GM12878 (cell line): ENCODE results near the gene PLXNA2. TPM values are rescaled to one million over a fixed set of nuclear protein-coding genes. Genes with fewer than 3 reads are reported as not detected.

Experiments
- ATAC-seq: fragments of 200-7000 bp; cut with Tn5 transposase; 3 replicates; pipeline ENCODE4 v1.9.1; 2020; ENCODE audit warnings: mild to moderate bottlenecking, moderate library complexity
- BruUV-seq: library from RNA; stranded (reverse); fragments of 400-500 nt; replicated peaks from 2 replicates; lab custom pipeline; 2021; lab: Mats Ljungman, UMichigan
- CTCF ChIA-PET: fragments of 300-600 bp; sonication (Branson Sonifier 250); formaldehyde crosslinking; extraction: SDS; loops from one replicate; lab custom pipeline; 2021; ENCODE audit warnings: inconsistent platforms; lab: Yijun Ruan, JAX
- POLR2A ChIA-PET: fragments of 350-600 bp; formaldehyde crosslinking; extraction: SDS; loops from one replicate; lab custom pipeline; 2021; ENCODE audit warnings: inconsistent platforms; lab: Charles Lee
- RAD21 ChIA-PET: fragments of 300-600 bp; sonication (Branson Sonifier 250); formaldehyde crosslinking; loops from one replicate; lab custom pipeline; 2023; ENCODE audit warnings: antibody characterized with exemption; ENCODE audit not compliant: unreplicated experiment; lab: Charles Lee
- SMC1A ChIA-PET: fragments of 300-600 bp; sonication (Branson Sonifier 250); formaldehyde crosslinking; loops from one replicate; lab custom pipeline; 2023; ENCODE audit not compliant: unreplicated experiment, uncharacterized antibody; lab: Charles Lee
- DNase-seq: peaks from one replicate; pipeline ENCODE4 v3.0.0-alpha.2; 2011; ENCODE audit warnings: low read depth, low spot score
- FAIRE-seq: peaks from 3 replicates; lab custom pipeline; 2011; peaks lifted over from hg19 to GRCh38; lab: Jason Lieb, UNC
- H2AFZ ChIP-seq: 2 replicates; pipeline ENCODE4 v1.6.0; 2011; ENCODE audit warnings: low read depth, low read length, control low read depth; ENCODE audit not compliant: control insufficient read depth
- H3K27ac ChIP-seq: 2 replicates; pipeline ENCODE4 v1.5.1; 2011; ENCODE audit warnings: control low read depth; ENCODE audit not compliant: control insufficient read depth, insufficient read depth
- H3K27me3 ChIP-seq, 2 experiments: replicated peaks in 1 of 2; 2 replicates each; pipeline versions ENCODE4 v1.6.0 to v1.6.1; 2011; ENCODE audit warnings: low read length in 1 of 2; ENCODE audit not compliant: control insufficient read depth in 2 of 2, insufficient read depth in 2 of 2
- H3K36me3 ChIP-seq, 2 experiments: 2 replicates each; pipeline ENCODE4 v1.5.1; 2011; ENCODE audit warnings: low read length in 1 of 2; ENCODE audit not compliant: control insufficient read depth in 2 of 2, insufficient read depth in 2 of 2
- H3K4me1 ChIP-seq: 2 replicates; pipeline ENCODE4 v1.6.1; 2011; ENCODE audit warnings: mild to moderate bottlenecking, low read length, moderate library complexity, mixed read lengths; ENCODE audit not compliant: control insufficient read depth, insufficient read depth
- H3K4me2 ChIP-seq: 2 replicates; pipeline ENCODE4 v1.6.0; 2011; ENCODE audit warnings: control low read depth; ENCODE audit not compliant: control insufficient read depth, insufficient read depth
- H3K4me3 ChIP-seq: fragments of 200-600 bp; sonication (generic); 2 replicates; pipeline ENCODE4 v1.5.1; 2016
- H3K79me2 ChIP-seq: 2 replicates; pipeline ENCODE4 v1.6.0; 2011; ENCODE audit warnings: low read length; ENCODE audit not compliant: control insufficient read depth, insufficient read depth
- H3K9ac ChIP-seq: 2 replicates; pipeline ENCODE4 v1.8.0; 2011; ENCODE audit warnings: low read length, control low read depth, mixed read lengths; ENCODE audit not compliant: control insufficient read depth, insufficient read depth
- H3K9me3 ChIP-seq: replicated peaks from 3 replicates; pipeline ENCODE4 v1.5.1; 2011; ENCODE audit warnings: mild to moderate bottlenecking, low read length; ENCODE audit not compliant: control insufficient read depth, insufficient read depth
- H4K20me1 ChIP-seq: 2 replicates; pipeline ENCODE4 v1.6.0; 2011; ENCODE audit not compliant: control insufficient read depth, insufficient read depth
- HDAC2 ChIP-seq: fragments of 200-600 bp; sonication (generic); IDR thresholded peaks from 2 replicates; pipeline ENCODE4 v1.6.1; 2017
- IRF4 ChIP-seq: IDR thresholded peaks from 2 replicates; pipeline ENCODE4 v1.6.1; 2011; ENCODE audit warnings: low read depth, low read length
- RBBP5 ChIP-seq: fragments of 200-600 bp; sonication (generic); conservative IDR thresholded peaks from 2 replicates; pipeline ENCODE4 v1.6.1; 2016
- WGBS: methylation state at CpG from one replicate; pipeline ENCODE4 v1.1.6; 2016; ENCODE audit warnings: low lambda C conversion rate; ENCODE audit not compliant: insufficient replicate concordance, insufficient coverage; ENCODE audit errors: missing lambda C conversion rate; 5-methylcytosine and 5-hydroxymethylcytosine counted together
- in situ Hi-C: fragments of 300-500 bp; cut with MboI; formaldehyde crosslinking; loops from 9 replicates; pipeline ENCODE4 v1.14.3; 2018; ENCODE audit warnings: mixed read lengths
- intact Hi-C: fragments of 100-400 bp; cut with micrococcal nuclease; formaldehyde crosslinking; loops from one replicate; pipeline ENCODE4 v1.14.2; 2022; ENCODE audit not compliant: unreplicated experiment
- polyA plus RNA-seq, 11 experiments: library from polyadenylated mRNA; depleted of rRNA in 4 of 11; unstranded in 6 of 11; stranded (reverse) in 5 of 11; fragments of >200 nt; fragmentation: Nextera tagmentation in 4 of 11; fragmentation: Illumina TruSeq in 1 of 11; extraction: Ambion mirVana in 4 of 11; extraction: Trizol in 1 of 11; gene quantifications; 1 replicate in 1 of 11; 2 replicates in 10 of 11; pipeline versions ENCODE4 v1.2.1 to v1.2.3, GENCODE V29; 2011 to 2016; ENCODE audit warnings: inconsistent platforms in 2 of 11, missing spikeins in 2 of 11, low read depth in 1 of 11
- total RNA-seq, 4 experiments: library from RNA; depleted of rRNA in 3 of 4; stranded (reverse); fragments of >200 nt in 3 of 4; fragmentation: Illumina TruSeq in 1 of 4; extraction: Trizol in 1 of 4; gene quantifications; 2 replicates each; pipeline versions ENCODE4 v1.2.1 to v1.2.3, GENCODE V29; 2013 to 2021
- TF ChIP-seq, protein P1 (sequence below): fragments of 450-650 bp; IDR thresholded peaks from 2 replicates; pipeline ENCODE4 v1.6.1; 2017; ENCODE audit warnings: mild to moderate bottlenecking, moderate library complexity
- TF ChIP-seq, protein P2 (sequence below): fragments of 450-650 bp; conservative IDR thresholded peaks from 2 replicates; pipeline ENCODE4 v1.6.1; 2017; ENCODE audit warnings: mild to moderate bottlenecking, moderate library complexity

PLXNA2 gene
- total and polyA plus RNA-seq, 10 of the 15 experiments (the other 5 are each of a cell fraction or from before 2014, with no cell fraction given), result under 0.01 to 0.08 (median 0.07) TPM; not detected in 4

DNA sequence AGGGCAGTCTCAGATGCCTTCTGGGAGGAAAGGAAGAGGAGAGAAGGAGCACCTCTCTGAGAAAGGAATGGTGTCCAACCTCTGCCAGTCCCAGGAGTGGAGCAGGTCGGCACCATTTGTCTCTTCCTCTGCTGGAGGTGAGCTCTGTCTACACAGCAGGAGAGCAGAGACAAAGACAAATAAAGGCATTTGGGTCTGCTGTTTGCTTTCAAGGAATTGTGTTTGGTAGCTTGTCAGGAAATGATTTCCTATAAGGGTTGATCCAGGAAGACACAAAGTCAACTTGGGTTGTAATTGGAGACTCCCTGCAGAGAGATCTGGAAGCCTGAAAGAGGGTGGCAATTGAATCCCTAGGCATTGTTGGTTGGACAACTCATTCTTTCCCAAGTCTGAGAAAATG, 34.5 kb upstream of the PLXNA2 start:
- FAIRE-seq (no peak), ATAC-seq (no peak), DNase-seq (no peak)
- no peak overlapping the region for H3K4me3 ChIP-seq
- H3K79me2 ChIP-seq, result no peaks in the 10 kb centered on the region
- no peaks in the 10 kb centered on the region for H4K20me1 ChIP-seq
- ChIA-PET POLR2A (no interaction called here), RAD21 (no interaction called here), CTCF (interaction anchor here (1.1 kb wide), 1 partner anchor 198 kb away, joined by 3 read pairs; no protein-coding TSS in a partner anchor), SMC1A (interaction anchor here (0.6 kb wide), 1 partner anchor 400 kb away, joined by 4 read pairs; no protein-coding TSS in a partner anchor)
- in situ Hi-C loops, result no loop called here
- H3K9me3 ChIP-seq, result no peaks in the 10 kb centered on the region
- H3K27me3 ChIP-seq, result 0 out of 4 replicates have a peak, but pooled peaks cover 0 to 5% of the 10 kb centered on the region in 2 experiments
- no peak overlapping the region for H3K9ac ChIP-seq
- no peak for TF ChIP-seq RBBP5
- TF ChIP-seq, protein P1, sequence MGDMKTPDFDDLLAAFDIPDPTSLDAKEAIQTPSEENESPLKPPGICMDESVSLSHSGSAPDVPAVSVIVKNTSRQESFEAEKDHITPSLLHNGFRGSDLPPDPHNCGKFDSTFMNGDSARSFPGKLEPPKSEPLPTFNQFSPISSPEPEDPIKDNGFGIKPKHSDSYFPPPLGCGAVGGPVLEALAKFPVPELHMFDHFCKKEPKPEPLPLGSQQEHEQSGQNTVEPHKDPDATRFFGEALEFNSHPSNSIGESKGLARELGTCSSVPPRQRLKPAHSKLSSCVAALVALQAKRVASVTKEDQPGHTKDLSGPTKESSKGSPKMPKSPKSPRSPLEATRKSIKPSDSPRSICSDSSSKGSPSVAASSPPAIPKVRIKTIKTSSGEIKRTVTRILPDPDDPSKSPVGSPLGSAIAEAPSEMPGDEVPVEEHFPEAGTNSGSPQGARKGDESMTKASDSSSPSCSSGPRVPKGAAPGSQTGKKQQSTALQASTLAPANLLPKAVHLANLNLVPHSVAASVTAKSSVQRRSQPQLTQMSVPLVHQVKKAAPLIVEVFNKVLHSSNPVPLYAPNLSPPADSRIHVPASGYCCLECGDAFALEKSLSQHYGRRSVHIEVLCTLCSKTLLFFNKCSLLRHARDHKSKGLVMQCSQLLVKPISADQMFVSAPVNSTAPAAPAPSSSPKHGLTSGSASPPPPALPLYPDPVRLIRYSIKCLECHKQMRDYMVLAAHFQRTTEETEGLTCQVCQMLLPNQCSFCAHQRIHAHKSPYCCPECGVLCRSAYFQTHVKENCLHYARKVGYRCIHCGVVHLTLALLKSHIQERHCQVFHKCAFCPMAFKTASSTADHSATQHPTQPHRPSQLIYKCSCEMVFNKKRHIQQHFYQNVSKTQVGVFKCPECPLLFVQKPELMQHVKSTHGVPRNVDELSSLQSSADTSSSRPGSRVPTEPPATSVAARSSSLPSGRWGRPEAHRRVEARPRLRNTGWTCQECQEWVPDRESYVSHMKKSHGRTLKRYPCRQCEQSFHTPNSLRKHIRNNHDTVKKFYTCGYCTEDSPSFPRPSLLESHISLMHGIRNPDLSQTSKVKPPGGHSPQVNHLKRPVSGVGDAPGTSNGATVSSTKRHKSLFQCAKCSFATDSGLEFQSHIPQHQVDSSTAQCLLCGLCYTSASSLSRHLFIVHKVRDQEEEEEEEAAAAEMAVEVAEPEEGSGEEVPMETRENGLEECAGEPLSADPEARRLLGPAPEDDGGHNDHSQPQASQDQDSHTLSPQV, result no peak
- TF ChIP-seq, protein P2, sequence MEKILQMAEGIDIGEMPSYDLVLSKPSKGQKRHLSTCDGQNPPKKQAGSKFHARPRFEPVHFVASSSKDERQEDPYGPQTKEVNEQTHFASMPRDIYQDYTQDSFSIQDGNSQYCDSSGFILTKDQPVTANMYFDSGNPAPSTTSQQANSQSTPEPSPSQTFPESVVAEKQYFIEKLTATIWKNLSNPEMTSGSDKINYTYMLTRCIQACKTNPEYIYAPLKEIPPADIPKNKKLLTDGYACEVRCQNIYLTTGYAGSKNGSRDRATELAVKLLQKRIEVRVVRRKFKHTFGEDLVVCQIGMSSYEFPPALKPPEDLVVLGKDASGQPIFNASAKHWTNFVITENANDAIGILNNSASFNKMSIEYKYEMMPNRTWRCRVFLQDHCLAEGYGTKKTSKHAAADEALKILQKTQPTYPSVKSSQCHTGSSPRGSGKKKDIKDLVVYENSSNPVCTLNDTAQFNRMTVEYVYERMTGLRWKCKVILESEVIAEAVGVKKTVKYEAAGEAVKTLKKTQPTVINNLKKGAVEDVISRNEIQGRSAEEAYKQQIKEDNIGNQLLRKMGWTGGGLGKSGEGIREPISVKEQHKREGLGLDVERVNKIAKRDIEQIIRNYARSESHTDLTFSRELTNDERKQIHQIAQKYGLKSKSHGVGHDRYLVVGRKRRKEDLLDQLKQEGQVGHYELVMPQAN, result no peak
- TF ChIP-seq HDAC2, result no peak
- no peak for TF ChIP-seq IRF4
- no peaks in the 10 kb centered on the region for H3K36me3 ChIP-seq
- BruUV-seq, result no TSS peak
- intact Hi-C loops, result no loop called here
- no peaks in the 10 kb centered on the region for H3K4me1 ChIP-seq
- no peak overlapping the region for H3K4me2 ChIP-seq
- H2AFZ ChIP-seq, result no peak overlapping the region
- 0% methylated on average over 1 of the region's 1 CpG for WGBS
- H3K27ac ChIP-seq, result no peak overlapping the region
